T-helper 22 cell (primary cell): ENCODE measurements around the gene GNS.
"Not testable (repeated sequence)": the region's sequence is repeated elsewhere in the genome, so short reads cannot be mapped to it uniquely, and the experiment has no call there.

Experiments
- DNase-seq: peaks from one replicate; pipeline ENCODE4 v3.0.0-alpha.2; 2020; ENCODE audit warnings: low read depth

The GNS gene

GRCh38 chr12:64779354-64779974 lies 20.3 kb upstream of the GNS start:
- DNase-seq: no peak

DNA sequence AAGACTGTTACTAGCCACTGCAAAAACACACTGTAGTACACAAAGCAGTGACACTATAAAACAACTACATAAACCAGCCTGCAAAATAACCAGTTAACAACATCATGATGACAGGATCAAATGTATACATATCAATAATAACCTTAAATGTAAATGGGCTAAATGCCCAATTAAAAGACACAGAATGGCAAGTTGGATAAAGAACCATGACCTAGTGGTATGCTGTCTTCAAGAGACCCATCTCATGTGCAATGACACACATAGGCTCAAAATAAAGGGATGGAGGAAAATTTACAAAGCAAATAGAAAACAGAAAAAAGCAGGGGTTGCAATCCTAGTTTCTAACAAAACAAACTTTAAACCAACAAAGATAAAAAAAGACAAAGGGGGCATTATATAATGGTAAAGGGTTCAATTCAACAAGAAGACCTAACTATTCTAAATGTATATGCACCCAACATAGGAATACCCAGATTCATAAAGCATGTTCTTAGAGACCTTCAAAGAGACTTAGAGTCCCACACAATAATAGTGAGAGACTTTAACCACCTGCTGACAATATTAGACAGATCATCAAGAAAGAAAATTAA lies 16.0 kb upstream of the GNS start:
- DNase-seq: not testable (repeated sequence)

- no peak for DNase-seq
Observed at GRCh38 chr12:64773386-64773785, 14.2 kb upstream of the GNS start.

DNA sequence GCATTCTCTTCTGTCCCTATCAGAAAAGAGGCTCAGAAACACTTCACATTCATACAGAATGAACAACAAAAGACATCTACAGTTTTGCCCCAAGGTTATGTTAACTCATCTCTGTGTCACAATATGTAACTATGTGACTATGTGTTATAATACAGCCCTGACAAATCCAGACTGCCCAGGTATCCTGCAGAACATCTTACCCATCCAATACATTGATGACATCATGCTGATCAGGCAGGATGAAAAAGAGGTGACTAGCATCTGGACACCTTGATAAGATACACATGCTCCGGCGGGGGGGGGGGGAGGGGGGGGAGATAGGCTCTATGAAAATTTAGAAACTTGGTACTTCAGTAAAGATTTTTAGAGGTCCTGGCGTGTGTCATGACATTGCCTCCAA lies 8.3 kb upstream of the GNS start:
- DNase-seq: no peak

DNA sequence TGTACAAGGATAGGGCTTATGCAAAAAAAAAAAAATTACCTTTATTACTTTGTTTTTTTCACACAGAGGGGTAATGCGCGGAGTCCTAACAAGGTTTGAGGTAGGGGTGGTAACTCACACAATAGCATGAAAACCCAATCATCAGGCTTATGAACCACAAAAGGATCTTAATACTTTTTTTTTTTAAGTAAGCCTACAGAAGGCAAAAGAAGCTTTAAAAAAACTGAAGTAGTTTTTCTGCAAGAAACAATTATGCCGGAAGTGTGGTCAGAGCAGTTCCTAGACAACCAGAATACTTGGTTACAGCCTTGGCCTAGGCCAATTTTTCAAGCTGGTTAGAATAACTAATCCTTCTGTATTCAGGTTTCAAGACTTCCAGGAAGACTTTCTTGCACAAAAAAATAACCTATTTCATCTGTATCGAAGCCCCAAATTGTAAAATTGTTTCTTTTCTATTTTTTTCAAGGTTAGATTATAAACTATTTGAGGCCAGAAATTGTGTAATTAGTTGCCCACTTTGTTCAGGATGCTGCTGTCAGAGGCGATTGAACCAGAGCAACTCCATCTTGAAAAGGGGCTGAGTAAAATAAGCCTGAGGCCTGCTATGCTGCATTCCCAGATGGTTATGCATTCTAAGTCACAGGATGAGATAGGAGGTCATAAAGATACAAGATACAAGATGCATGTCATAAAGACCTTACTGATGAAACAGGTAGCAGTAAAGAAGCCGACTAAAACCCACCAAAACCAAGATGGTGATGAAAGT lies 1.8 kb upstream of the GNS start:
- no peak for DNase-seq

- no peak for DNase-seq
Observed at GRCh38 chr12:64757771-64758170, 1.4 kb downstream of the GNS start.

- no peak for DNase-seq
Observed at GRCh38 chr12:64756376-64756775, 2.8 kb downstream of the GNS start.

- DNase-seq: no peak
Observed at GRCh38 chr12:64753427-64753826, 5.8 kb downstream of the GNS start.

- no peak for DNase-seq
Observed at GRCh38 chr12:64752833-64753238, 6.4 kb downstream of the GNS start.

GRCh38 chr12:64752032-64752431 lies 7.2 kb downstream of the GNS start:
- DNase-seq: no peak

DNA sequence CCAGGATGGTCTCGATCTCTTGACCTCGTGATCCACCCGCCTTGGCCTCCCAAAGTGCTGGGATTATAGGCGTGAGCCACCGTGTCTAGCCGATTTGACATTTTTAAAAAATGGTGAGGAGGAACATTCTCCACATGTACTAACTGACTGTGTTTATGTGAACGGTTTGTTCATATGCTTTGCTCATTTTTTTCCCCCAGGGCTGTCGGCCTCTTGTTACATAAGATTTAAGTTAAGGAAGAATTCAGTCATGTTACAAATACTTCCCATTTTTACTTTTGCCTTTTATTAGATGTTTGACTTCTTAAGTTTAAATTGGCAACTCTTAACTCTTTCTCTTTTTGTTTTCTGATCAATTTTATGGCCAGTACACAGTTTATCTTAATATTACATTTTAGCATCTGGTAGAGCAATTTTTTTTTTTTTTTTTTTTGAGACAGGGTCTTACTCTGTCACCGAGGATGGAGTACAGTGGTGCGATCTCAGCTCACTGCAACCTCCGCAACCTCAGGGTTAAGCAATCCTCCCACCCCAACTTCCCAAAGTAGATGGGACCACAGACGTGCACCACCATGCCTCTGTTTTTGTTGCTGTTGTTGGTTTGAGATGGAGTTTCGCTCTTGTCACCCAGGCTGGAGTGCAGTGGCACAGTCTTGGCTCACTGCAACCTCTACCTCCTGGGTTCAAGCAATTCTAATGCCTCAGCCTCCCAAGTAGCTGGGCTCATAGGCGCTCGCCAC lies 9.6 kb downstream of the GNS start:
- DNase-seq: no peak

DNA sequence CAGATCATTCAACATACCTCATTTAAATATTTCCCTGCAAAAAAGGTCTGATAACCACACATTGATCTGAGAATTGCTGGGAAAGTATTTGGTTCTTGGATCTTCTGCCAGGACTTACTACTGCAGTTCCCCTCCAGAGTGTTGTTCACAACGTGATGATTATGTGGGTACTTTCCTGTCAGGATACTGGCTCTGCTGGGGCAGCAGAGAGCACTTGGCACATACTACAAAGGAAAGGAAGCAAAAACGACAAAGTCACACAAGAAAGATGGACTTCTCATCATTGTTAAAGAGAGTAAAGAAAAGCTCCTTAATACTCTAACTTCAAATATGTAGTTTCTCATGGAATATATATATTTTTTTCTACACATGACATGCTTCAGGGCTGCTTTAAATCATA lies 11.5 kb downstream of the GNS start:
- no peak for DNase-seq

GRCh38 chr12:64746663-64747062 lies 12.5 kb downstream of the GNS start:
- DNase-seq: no peak

- no peak for DNase-seq
Observed at GRCh38 chr12:64745980-64746379, 13.2 kb downstream of the GNS start.

- DNase-seq: no peak
Observed at GRCh38 chr12:64745259-64745807, 13.9 kb downstream of the GNS start.

GRCh38 chr12:64744422-64745258 lies 14.6 kb downstream of the GNS start:
- no peak for DNase-seq

DNA sequence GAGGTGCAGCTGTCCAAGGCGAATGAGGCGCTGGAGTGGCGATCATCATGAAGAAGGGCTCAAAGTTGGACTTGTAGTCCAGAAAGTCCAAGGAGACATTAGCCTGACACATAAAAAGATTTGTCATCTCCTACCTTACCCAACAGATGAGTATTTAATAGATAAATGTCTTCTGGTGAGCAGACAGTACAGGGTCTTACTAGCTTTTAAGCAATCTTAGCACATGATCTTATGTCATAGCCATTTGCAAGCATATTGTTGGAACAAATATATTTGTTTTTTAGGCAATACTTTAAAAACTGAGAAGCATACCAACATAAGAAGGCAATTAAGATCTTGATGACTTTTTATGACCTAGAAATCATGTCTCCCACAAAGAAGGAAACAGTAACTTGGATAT lies 16.0 kb downstream of the GNS start:
- DNase-seq: no peak

- no peak for DNase-seq
Observed at GRCh38 chr12:64742416-64742815, 16.8 kb downstream of the GNS start.

GRCh38 chr12:64740646-64741045 lies 18.6 kb downstream of the GNS start:
- DNase-seq: no peak

DNA sequence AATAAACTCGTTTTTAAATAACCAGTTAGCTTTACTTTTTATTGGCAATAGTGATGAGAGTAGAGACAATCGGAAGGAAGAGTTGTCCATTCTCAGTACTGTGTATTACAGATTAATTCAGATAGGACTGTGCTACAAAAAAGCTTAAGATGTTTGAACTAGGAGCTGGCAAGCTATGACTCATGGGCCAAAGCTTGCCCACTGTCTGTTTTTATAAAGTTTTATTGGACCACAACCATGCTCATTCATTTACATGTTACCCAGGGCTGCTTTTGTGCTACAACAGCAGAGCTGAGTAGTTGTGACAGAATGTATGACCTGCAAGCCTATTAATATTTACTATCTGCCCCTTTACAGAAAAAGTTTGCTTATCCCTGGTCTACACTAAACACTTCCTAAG lies 19.4 kb downstream of the GNS start:
- no peak for DNase-seq

GRCh38 chr12:64737539-64737938 lies 21.7 kb downstream of the GNS start:
- peak; percentile 34 for DNase-seq

DNA sequence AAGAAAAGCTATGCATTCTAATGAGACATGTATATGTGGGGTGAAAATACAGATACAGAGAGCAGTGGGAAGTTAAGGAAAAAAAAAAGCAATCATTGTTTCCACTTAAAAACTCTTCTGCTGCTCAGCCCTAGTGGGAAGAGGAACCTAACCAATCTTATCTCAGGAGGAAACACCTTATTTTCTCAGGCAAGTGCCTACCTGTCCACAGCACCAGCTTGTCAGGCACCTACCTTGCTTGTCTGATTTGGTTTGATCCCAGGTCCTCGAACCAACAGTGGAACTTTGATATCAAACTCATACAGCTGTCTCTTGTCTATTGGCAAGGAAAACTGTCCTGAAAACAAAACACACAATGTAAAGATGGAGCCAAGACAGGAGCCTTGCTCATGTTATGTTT lies 22.4 kb downstream of the GNS start:
- no peak for DNase-seq
